ENCODE results near the gene SUPT3H.

Gene SUPT3H

GRCh38 chr6:44972709-44973108 lies 405.0 kb downstream of the SUPT3H start:
- DNase-seq (ENCODE audit: low read depth, low spot score), result no peak
- no peaks in the 10 kb centered on the region for H3K4me1 ChIP-seq (ENCODE audit: insufficient read depth, insufficient read length)
- no peak overlapping the region for H3K4me3 ChIP-seq (ENCODE audit: insufficient read length, low read depth)
- no peaks in the 10 kb centered on the region for H3K36me3 ChIP-seq (ENCODE audit: insufficient read depth, insufficient read length, low read length)
- no peak overlapping the region for H3K9ac ChIP-seq (ENCODE audit: insufficient read length, low read depth)
- TF ChIP-seq YY1 (IDR thresholded peaks at IDR 0.05; ENCODE audit: insufficient read depth, insufficient read length), result no peak
- peaks cover 26% of the 10 kb centered on the region; the same call in 1 of the 2 replicates for H3K9me3 ChIP-seq (ENCODE audit: insufficient read depth, low read length)
- no peaks in the 10 kb centered on the region for H3K27me3 ChIP-seq (ENCODE audit: insufficient read depth, insufficient read length)

DNA sequence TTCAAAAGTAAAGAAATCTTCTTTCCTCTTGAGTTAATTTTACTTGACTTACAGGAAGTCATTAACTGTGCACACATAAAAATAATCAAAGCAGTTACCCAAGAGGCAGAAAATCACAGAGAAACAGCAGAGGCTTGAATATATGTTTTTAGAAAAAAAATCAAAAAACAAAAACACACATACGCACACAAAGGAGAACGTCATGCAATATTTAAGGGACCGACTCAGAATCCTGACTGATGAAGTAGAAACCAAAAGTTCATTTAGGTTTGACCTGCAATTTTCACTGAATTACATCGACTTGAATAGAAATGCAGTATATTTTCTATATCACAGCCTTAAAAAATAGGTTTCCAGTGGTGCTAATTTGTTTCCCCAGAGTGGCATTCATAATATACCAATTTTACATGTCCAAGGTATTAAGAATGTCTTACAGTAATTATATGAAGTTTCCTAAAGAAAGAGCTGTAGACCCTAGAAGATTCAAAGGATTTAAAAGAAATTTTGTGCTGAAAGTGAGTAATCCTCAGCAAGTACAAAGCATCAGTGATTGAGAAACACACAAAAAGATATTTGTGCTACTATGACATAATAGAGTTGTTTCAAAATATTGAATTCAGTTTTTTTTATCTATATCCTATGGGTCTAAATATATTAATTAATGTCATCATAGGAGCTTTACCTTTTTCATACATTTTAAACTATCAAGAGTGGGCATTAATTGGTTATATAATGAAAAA lies 408.1 kb downstream of the SUPT3H start:
- DNase-seq (ENCODE audit: low read depth, low spot score), result no peak
- no peaks in the 10 kb centered on the region for H3K4me1 ChIP-seq (ENCODE audit: insufficient read depth, insufficient read length)
- no peak overlapping the region for H3K9ac ChIP-seq (ENCODE audit: insufficient read length, low read depth)
- TF ChIP-seq SUZ12 (IDR thresholded peaks at IDR 0.05; ENCODE audit: extremely low read depth, insufficient read depth, insufficient read length) (no peak), YY1 (IDR thresholded peaks at IDR 0.05; ENCODE audit: insufficient read depth, insufficient read length) (no peak), ZNF274 (IDR thresholded peaks at IDR 0.05; ENCODE audit: low read depth, low read length) (no peak)
- peaks cover 26% of the 10 kb centered on the region; the same call in 1 of the 2 replicates for H3K9me3 ChIP-seq (ENCODE audit: insufficient read depth, low read length)
- H3K4me3 ChIP-seq (ENCODE audit: insufficient read length, low read depth), result no peak overlapping the region
- no peaks in the 10 kb centered on the region for H3K36me3 ChIP-seq (ENCODE audit: insufficient read depth, insufficient read length, low read length)
- no peaks in the 10 kb centered on the region for H3K27me3 ChIP-seq (ENCODE audit: insufficient read depth, insufficient read length)

GRCh38 chr6:44967481-44967880 lies 410.3 kb downstream of the SUPT3H start:
- TF ChIP-seq SUZ12 (IDR thresholded peaks at IDR 0.05; ENCODE audit: extremely low read depth, insufficient read depth, insufficient read length) (no peak), ZNF274 (IDR thresholded peaks at IDR 0.05; ENCODE audit: low read depth, low read length) (no peak), YY1 (IDR thresholded peaks at IDR 0.05; ENCODE audit: insufficient read depth, insufficient read length) (no peak)
- H3K4me3 ChIP-seq (ENCODE audit: insufficient read length, low read depth), result no peak overlapping the region
- no peak overlapping the region for H3K9ac ChIP-seq (ENCODE audit: insufficient read length, low read depth)
- no peaks in the 10 kb centered on the region for H3K27me3 ChIP-seq (ENCODE audit: insufficient read depth, insufficient read length)
- no peaks in the 10 kb centered on the region for H3K36me3 ChIP-seq (ENCODE audit: insufficient read depth, insufficient read length, low read length)
- H3K4me1 ChIP-seq (ENCODE audit: insufficient read depth, insufficient read length), result no peaks in the 10 kb centered on the region
- H3K9me3 ChIP-seq (ENCODE audit: insufficient read depth, low read length), result peaks cover 6% of the 10 kb centered on the region; the same call in 1 of the 2 replicates
- DNase-seq (ENCODE audit: low read depth, low spot score), result no peak

GRCh38 chr6:44966449-44967092 lies 411.2 kb downstream of the SUPT3H start:
- Histone ChIP-seq H3K9ac (ENCODE audit: insufficient read length, low read depth) (no peak overlapping the region), H3K36me3 (ENCODE audit: insufficient read depth, insufficient read length, low read length) (no peaks in the 10 kb centered on the region), H3K27me3 (ENCODE audit: insufficient read depth, insufficient read length) (no peaks in the 10 kb centered on the region), H3K4me1 (ENCODE audit: insufficient read depth, insufficient read length) (no peaks in the 10 kb centered on the region), H3K9me3 (ENCODE audit: insufficient read depth, low read length) (no peaks in the 10 kb centered on the region), H3K4me3 (ENCODE audit: insufficient read length, low read depth) (no peak overlapping the region)
- TF ChIP-seq ZNF274 (IDR thresholded peaks at IDR 0.05; ENCODE audit: low read depth, low read length), result no peak
- no peak for DNase-seq (ENCODE audit: low read depth, low spot score)

DNA sequence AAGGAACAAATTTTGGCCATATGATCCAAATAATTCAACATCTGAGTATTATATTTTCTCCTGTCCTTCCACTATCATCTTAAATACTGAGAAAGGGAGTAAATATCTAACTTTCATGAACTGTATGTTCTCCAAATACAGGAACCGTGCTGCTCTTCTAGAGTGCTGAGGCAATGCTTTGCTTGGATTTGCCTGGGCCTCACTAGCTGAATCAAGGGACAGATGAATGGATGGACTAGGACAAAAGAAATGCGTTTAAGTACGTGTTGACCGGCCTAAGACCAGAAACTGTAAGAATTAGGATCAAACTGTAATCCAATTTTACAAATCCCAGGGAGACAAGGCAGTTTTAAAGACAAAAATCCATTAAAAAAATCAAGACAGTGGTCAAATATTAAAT lies 412.0 kb downstream of the SUPT3H start:
- Histone ChIP-seq H3K4me1 (ENCODE audit: insufficient read depth, insufficient read length) (no peaks in the 10 kb centered on the region), H3K9ac (ENCODE audit: insufficient read length, low read depth) (no peak overlapping the region), H3K4me3 (ENCODE audit: insufficient read length, low read depth) (no peak overlapping the region), H3K9me3 (ENCODE audit: insufficient read depth, low read length) (no peaks in the 10 kb centered on the region), H3K27me3 (ENCODE audit: insufficient read depth, insufficient read length) (no peaks in the 10 kb centered on the region), H3K36me3 (ENCODE audit: insufficient read depth, insufficient read length, low read length) (no peaks in the 10 kb centered on the region)
- TF ChIP-seq ZNF274 (IDR thresholded peaks at IDR 0.05; ENCODE audit: low read depth, low read length) (no peak), SUZ12 (IDR thresholded peaks at IDR 0.05; ENCODE audit: extremely low read depth, insufficient read depth, insufficient read length) (no peak), YY1 (IDR thresholded peaks at IDR 0.05; ENCODE audit: insufficient read depth, insufficient read length) (no peak)
- no peak for DNase-seq (ENCODE audit: low read depth, low spot score)

DNA sequence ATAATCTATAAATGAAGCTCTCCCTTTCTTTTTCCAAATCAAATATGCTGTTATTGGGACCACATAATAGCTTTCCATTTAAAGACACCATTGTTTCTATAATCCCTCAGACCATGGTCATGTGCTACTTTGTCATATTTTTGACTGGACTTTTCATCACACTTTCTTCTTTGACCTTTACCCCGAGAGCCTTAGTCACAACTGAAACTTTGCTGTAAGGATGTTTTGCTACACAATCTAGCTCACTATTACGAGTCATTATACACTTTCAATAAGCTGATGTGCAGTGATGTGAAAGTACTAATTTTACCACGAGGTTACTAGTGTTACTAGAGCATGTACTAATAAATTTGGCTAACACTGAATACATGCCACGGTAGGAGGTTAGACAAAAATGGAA lies 416.8 kb downstream of the SUPT3H start:
- no peak overlapping the region for H3K4me3 ChIP-seq (ENCODE audit: insufficient read length, low read depth)
- TF ChIP-seq ZNF274 (IDR thresholded peaks at IDR 0.05; ENCODE audit: low read depth, low read length) (no peak), YY1 (IDR thresholded peaks at IDR 0.05; ENCODE audit: insufficient read depth, insufficient read length) (no peak), SUZ12 (IDR thresholded peaks at IDR 0.05; ENCODE audit: extremely low read depth, insufficient read depth, insufficient read length) (no peak)
- no peaks in the 10 kb centered on the region for H3K9me3 ChIP-seq (ENCODE audit: insufficient read depth, low read length)
- no peaks in the 10 kb centered on the region for H3K36me3 ChIP-seq (ENCODE audit: insufficient read depth, insufficient read length, low read length)
- no peak for DNase-seq (ENCODE audit: low read depth, low spot score)
- no peaks in the 10 kb centered on the region for H3K4me1 ChIP-seq (ENCODE audit: insufficient read depth, insufficient read length)
- H3K27me3 ChIP-seq (ENCODE audit: insufficient read depth, insufficient read length), result no peaks in the 10 kb centered on the region
- H3K9ac ChIP-seq (ENCODE audit: insufficient read length, low read depth), result no peak overlapping the region

DNA sequence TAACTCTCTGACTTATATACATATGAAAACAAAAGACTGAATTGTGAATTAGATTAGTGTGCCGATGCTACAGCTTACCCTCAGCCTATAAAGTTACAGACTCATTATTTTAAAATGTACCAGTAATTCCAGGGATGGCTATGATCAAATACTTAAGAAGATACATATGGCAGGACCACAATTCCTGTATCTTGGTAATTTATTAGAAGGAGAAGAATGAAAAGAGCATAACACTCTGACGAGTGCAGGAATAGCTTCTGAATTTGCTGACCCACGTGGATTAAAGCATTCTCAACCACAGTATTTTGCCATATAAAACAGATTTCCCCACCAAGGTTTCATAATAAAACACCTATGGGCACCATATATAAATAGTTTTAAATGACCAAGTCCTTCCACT lies 418.1 kb downstream of the SUPT3H start:
- TF ChIP-seq SUZ12 (IDR thresholded peaks at IDR 0.05; ENCODE audit: extremely low read depth, insufficient read depth, insufficient read length) (no peak), ZNF274 (IDR thresholded peaks at IDR 0.05; ENCODE audit: low read depth, low read length) (no peak), YY1 (IDR thresholded peaks at IDR 0.05; ENCODE audit: insufficient read depth, insufficient read length) (no peak)
- Histone ChIP-seq H3K9ac (ENCODE audit: insufficient read length, low read depth) (no peak overlapping the region), H3K9me3 (ENCODE audit: insufficient read depth, low read length) (no peaks in the 10 kb centered on the region), H3K36me3 (ENCODE audit: insufficient read depth, insufficient read length, low read length) (no peaks in the 10 kb centered on the region), H3K27me3 (ENCODE audit: insufficient read depth, insufficient read length) (no peaks in the 10 kb centered on the region), H3K4me1 (ENCODE audit: insufficient read depth, insufficient read length) (no peaks in the 10 kb centered on the region), H3K4me3 (ENCODE audit: insufficient read length, low read depth) (no peak overlapping the region)
- DNase-seq (ENCODE audit: low read depth, low spot score), result no peak
